Measurements from ENCODE around the gene FSTL3. TPM values are rescaled to one million over a fixed set of nuclear protein-coding genes. Genes with fewer than 3 reads are reported as not detected.
A peak's percentile ranks its signal among the peaks of the same experiment; 100 is the strongest.

Gene FSTL3
- total and polyA plus RNA-seq, 2 of the 13 experiments (the other 11 are each of a cell fraction or from before 2014, with no cell fraction given): 13.5 to 15.6 TPM

DNA sequence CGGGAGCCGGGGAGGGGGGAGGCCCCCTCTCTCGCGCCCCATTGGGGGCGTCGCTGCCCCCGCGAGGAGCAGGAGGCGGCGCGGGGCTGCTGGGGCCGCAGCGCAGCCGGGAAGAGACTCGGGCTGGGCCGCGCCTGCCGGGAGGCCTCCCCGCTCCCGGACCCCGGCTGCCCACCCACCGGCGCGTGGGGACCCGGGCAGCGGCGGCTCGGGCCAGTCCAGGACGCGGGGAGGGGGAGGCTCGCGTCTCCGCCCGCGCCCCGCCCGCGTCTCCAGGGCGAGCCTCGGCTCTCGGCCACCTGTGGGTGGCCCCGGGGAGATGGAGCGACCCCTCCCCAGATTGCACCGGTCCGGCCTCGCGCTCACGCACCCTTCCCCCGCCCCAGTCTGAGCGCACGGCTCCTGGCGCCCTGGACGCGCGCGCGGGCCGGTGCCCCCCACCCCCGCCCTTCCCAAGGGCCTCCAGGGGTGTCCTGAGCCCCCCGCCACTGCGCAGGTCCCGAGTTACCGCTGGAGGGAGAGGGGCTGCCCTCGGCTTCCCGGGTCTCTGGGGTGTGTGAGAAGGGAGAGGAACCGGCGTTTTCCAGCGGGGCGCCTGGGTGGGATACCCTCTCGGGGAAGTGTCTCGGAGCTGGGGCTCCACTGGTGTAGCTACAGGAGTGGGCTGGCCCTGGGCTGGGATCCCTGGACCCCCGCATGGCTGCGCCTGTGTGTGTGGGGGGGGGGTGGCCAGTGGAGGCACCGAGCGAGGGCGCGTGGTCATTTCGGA, 33.2 kb downstream of the FSTL3 start:
- ATAC-seq: no peak
- no peak overlapping the region for H3K27ac ChIP-seq (ENCODE audit: extremely low read length, insufficient read depth, low read length)
- H3K4me1 ChIP-seq (ENCODE audit: insufficient read depth, low read length): peaks cover 52% of the 10 kb centered on the region
- BruUV-seq (replicated peaks): no TSS peak
- no peak for DNase-seq (ENCODE audit: low spot score)
- WGBS (ENCODE audit: low lambda C conversion rate): 15% methylated on average over 7 of the region's 78 CpGs
- no peaks in the 10 kb centered on the region for H3K79me2 ChIP-seq (ENCODE audit: insufficient read depth, low read length)
- H3K4me3 ChIP-seq (replicated peaks in 1 of 3; ENCODE audit: insufficient read depth in 1 of 3, low read depth in 2 of 3, low read length in 3 of 3): peak overlapping the region; percentile 55 to 72 (median 62); a peak in 4 of 6 replicates
- no peaks in the 10 kb centered on the region for H3K27me3 ChIP-seq (ENCODE audit: control insufficient read depth in 1 of 2, insufficient read depth in 2 of 2, low read length in 2 of 2)
- H3K9ac ChIP-seq (ENCODE audit: insufficient read depth, low read depth, low read length): 0 out of 2 replicates have a peak overlapping the region, but pooled peaks have one; percentile 22
- H3K4me2 ChIP-seq (ENCODE audit: low read depth, low read length): peak overlapping the region; percentile 53
- intact Hi-C loops (cut with micrococcal nuclease; ENCODE audit: unreplicated experiment) (no loop called here), in situ Hi-C loops (cut with HindIII; ENCODE audit: extremely low pct_ligation_motif_present, low pct_unique_long_range_greater_than_20kb) (no loop called here)
- no peak overlapping the region for H2AFZ ChIP-seq (ENCODE audit: low read length)
- ChIA-PET POLR2A (interaction anchor here (1.2 to 2.5 kb wide), 6 partner anchors 9 to 43 kb away, joined by 3 to 27 read pairs (median 9); partner anchors contain the start of gene FSTL3), CTCF (ENCODE audit: low intra/inter-chr PET ratio, low total read pairs) (interaction anchor here (1.1 kb wide), 1 partner anchor 45 kb away, joined by 3 read pairs; no protein-coding TSS in a partner anchor)
- H4K20me1 ChIP-seq (ENCODE audit: insufficient read depth, low read length): no peaks in the 10 kb centered on the region
- no peak for TF ChIP-seq ZNF354B (CRISPR knock-in tag; IDR thresholded peaks at IDR 0.05)
- no peak for TF ChIP-seq ZNF260 (CRISPR knock-in tag; IDR thresholded peaks at IDR 0.05; ENCODE audit: borderline replicate concordance, low read depth)
- TF ChIP-seq, protein P1, sequence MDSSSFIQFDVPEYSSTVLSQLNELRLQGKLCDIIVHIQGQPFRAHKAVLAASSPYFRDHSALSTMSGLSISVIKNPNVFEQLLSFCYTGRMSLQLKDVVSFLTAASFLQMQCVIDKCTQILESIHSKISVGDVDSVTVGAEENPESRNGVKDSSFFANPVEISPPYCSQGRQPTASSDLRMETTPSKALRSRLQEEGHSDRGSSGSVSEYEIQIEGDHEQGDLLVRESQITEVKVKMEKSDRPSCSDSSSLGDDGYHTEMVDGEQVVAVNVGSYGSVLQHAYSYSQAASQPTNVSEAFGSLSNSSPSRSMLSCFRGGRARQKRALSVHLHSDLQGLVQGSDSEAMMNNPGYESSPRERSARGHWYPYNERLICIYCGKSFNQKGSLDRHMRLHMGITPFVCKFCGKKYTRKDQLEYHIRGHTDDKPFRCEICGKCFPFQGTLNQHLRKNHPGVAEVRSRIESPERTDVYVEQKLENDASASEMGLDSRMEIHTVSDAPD (CRISPR knock-in tag; IDR thresholded peaks at IDR 0.05): no peak
- TF ChIP-seq ZFP91 (CRISPR knock-in tag; IDR thresholded peaks at IDR 0.05; ENCODE audit: borderline replicate concordance): 0 out of 2 replicates have a peak, but pooled peaks have one; percentile 12
- TF ChIP-seq ZBTB7A (CRISPR knock-in tag; IDR thresholded peaks at IDR 0.05): 0 out of 2 replicates have a peak, but pooled peaks have one; percentile 19
- TF ChIP-seq, protein P2, sequence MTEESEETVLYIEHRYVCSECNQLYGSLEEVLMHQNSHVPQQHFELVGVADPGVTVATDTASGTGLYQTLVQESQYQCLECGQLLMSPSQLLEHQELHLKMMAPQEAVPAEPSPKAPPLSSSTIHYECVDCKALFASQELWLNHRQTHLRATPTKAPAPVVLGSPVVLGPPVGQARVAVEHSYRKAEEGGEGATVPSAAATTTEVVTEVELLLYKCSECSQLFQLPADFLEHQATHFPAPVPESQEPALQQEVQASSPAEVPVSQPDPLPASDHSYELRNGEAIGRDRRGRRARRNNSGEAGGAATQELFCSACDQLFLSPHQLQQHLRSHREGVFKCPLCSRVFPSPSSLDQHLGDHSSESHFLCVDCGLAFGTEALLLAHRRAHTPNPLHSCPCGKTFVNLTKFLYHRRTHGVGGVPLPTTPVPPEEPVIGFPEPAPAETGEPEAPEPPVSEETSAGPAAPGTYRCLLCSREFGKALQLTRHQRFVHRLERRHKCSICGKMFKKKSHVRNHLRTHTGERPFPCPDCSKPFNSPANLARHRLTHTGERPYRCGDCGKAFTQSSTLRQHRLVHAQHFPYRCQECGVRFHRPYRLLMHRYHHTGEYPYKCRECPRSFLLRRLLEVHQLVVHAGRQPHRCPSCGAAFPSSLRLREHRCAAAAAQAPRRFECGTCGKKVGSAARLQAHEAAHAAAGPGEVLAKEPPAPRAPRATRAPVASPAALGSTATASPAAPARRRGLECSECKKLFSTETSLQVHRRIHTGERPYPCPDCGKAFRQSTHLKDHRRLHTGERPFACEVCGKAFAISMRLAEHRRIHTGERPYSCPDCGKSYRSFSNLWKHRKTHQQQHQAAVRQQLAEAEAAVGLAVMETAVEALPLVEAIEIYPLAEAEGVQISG (CRISPR knock-in tag; IDR thresholded peaks at IDR 0.05): no peak
- TF ChIP-seq NR2F1 (CRISPR knock-in tag; IDR thresholded peaks at IDR 0.05): no peak
- H3K9me3 ChIP-seq (ENCODE audit: low read length): no peaks in the 10 kb centered on the region
- H3K36me3 ChIP-seq (replicated peaks in 1 of 2; ENCODE audit: control insufficient read depth in 1 of 2, insufficient read depth in 2 of 2, low read length in 2 of 2): no peaks in the 10 kb centered on the region
- no peak for FAIRE-seq

Data from HepG2 (cell line).